GM13977 (cell line): Measurements from ENCODE around the gene APCDD1.

Experiments
- DNase-seq: peaks from one replicate; pipeline ENCODE4 v3.0.0; 2012; ENCODE audit warnings: low spot score
- CTCF ChIP-seq: IDR thresholded peaks from 2 replicates; pipeline ENCODE4 v1.5.1; 2012; ENCODE audit warnings: mild to moderate bottlenecking, control low read depth; ENCODE audit not compliant: insufficient read depth; ENCODE audit errors: extremely low read depth, missing control alignments
- in situ Hi-C: fragments of 300-500 bp; cut with MboI; formaldehyde crosslinking; loops from one replicate; pipeline ENCODE4 v1.12.0; 2022; ENCODE audit warnings: low sequenced_read_pairs, low pct_unique_long_range_greater_than_20kb, mixed read lengths, inconsistent platforms; ENCODE audit not compliant: unreplicated experiment

Gene APCDD1

GRCh38 chr18:10419420-10420103 is 34.9 kb upstream of the APCDD1 start:
- no peak for TF ChIP-seq CTCF
- in situ Hi-C loops = no loop called here
- DNase-seq = no peak

GRCh38 chr18:10420561-10421352 is 33.7 kb upstream of the APCDD1 start:
- in situ Hi-C loops = no loop called here
- no peak for DNase-seq
- TF ChIP-seq CTCF = no peak

- no peak for TF ChIP-seq CTCF
- DNase-seq = no peak
- in situ Hi-C loops = no loop called here
Observed at GRCh38 chr18:10421859-10422258, 32.6 kb upstream of the APCDD1 start.

DNA sequence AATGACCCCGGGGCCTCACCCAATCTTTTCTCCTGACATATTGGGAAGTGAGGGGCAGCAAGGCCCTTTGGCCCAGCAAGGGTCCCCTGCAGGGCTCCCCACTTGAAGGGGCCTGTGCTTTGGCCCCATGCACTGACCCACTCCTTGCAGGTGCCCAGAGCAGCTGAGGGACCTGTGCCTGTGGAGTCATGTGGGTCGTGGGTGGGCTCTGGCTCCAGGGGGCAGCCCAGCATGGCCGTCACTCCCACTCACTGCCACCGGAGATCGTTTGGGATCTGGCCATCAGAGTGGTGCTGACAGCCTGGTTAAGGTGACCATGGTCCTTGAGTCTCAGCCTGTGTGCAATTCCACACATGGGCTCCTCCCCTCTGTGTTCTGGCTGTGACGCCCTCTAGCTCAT is 31.7 kb upstream of the APCDD1 start:
- in situ Hi-C loops = no loop called here
- no peak for DNase-seq
- TF ChIP-seq CTCF = no peak

GRCh38 chr18:10424585-10425307 is 29.7 kb upstream of the APCDD1 start:
- no peak for TF ChIP-seq CTCF
- no peak for DNase-seq
- in situ Hi-C loops = no loop called here

- no peak for TF ChIP-seq CTCF
- DNase-seq = no peak
- in situ Hi-C loops = no loop called here
Observed at GRCh38 chr18:10430677-10431076, 23.8 kb upstream of the APCDD1 start.
